Stimulated activated CD8-positive, alpha-beta memory T cell treated with anti-CD3 and anti-CD28 coated beads, Interleukin-7, amount 100 ng/mL, for 24 hours (primary cell): ENCODE results near the gene NISCH.
A peak's percentile ranks its signal among the peaks of the same experiment; 100 is the strongest.

Experiments
- DNase-seq: peaks from one replicate; pipeline ENCODE4 v3.0.0-alpha.2; 2020; ENCODE audit warnings: low read depth

The NISCH gene

GRCh38 chr3:52527732-52528585, 72.6 kb downstream of the NISCH start:
- DNase-seq, result no peak

- DNase-seq, result no peak
Observed at GRCh38 chr3:52528586-52529375, 73.4 kb downstream of the NISCH start.

- DNase-seq, result no peak
Observed at GRCh38 chr3:52529376-52530333, 74.3 kb downstream of the NISCH start.

- no peak for DNase-seq
Observed at GRCh38 chr3:52530918-52531826, 75.8 kb downstream of the NISCH start.

GRCh38 chr3:52531860-52532516, 76.6 kb downstream of the NISCH start:
- DNase-seq, result no peak

- no peak for DNase-seq
Observed at GRCh38 chr3:52532517-52532837, 77.1 kb downstream of the NISCH start.

GRCh38 chr3:52532838-52533622, 77.6 kb downstream of the NISCH start:
- DNase-seq, result no peak

- DNase-seq, result no peak
Observed at GRCh38 chr3:52533623-52534280, 78.3 kb downstream of the NISCH start, which contains the start of gene NT5DC2. NT5DC2 (minus strand) TSS chr3:52533857; CDS start chr3:52533737, 120 bp downstream.

- no peak for DNase-seq
Observed at GRCh38 chr3:52534281-52535183, 79.1 kb downstream of the NISCH start.

GRCh38 chr3:52535411-52536111, 80.2 kb downstream of the NISCH start:
- no peak for DNase-seq

GRCh38 chr3:52536112-52536368, 80.6 kb downstream of the NISCH start:
- DNase-seq, result no peak

- DNase-seq, result peak; percentile 95
Observed at GRCh38 chr3:52536369-52537164, 81.2 kb downstream of the NISCH start, which contains the start of gene UQCC5. UQCC5 (plus strand) TSS chr3:52536605; CDS start chr3:52536756, 151 bp downstream.

- no peak for DNase-seq
Observed at GRCh38 chr3:52537165-52537620, 81.8 kb downstream of the NISCH start.

GRCh38 chr3:52537726-52538421, 82.5 kb downstream of the NISCH start:
- DNase-seq, result no peak

- DNase-seq, result no peak
Observed at GRCh38 chr3:52539010-52539653, 83.7 kb downstream of the NISCH start.
